Prostate gland (tissue), 2 donors: ENCODE data around the gene FAR1.

ENCODE experiments used
- CTCF ChIP-seq, 4 experiments: fragments of 200-600 bp in 2 of 4; fragments of 450-650 bp in 2 of 4; sonication (generic) in 2 of 4; IDR thresholded peaks; 1 replicate in 3 of 4; 2 replicates in 1 of 4; pipeline ENCODE4 v1.5.1; 2016 to 2019; ENCODE audit warnings: antibody characterized with exemption in 4 of 4, mild to moderate bottlenecking in 2 of 4, moderate library complexity in 2 of 4
- POLR2A ChIP-seq: fragments of 450-650 bp; IDR thresholded peaks from one replicate; pipeline ENCODE4 v1.6.1; 2016; ENCODE audit warnings: antibody characterized with exemption, mild to moderate bottlenecking
- POLR2AphosphoS5 ChIP-seq: sonication (generic); formaldehyde crosslinking; IDR thresholded peaks from one replicate; pipeline ENCODE4 v1.6.1; 2017; ENCODE audit warnings: antibody characterized with exemption

GRCh38 chr11:13667795-13668101 is 720 bp upstream of the FAR1 start:
- TF ChIP-seq POLR2A (no peak), CTCF (IDR thresholded peaks at IDR 0.05) (no peak), POLR2AphosphoS5 (no peak)
